Measurements from ENCODE around the gene CA10.

The CA10 gene

DNA sequence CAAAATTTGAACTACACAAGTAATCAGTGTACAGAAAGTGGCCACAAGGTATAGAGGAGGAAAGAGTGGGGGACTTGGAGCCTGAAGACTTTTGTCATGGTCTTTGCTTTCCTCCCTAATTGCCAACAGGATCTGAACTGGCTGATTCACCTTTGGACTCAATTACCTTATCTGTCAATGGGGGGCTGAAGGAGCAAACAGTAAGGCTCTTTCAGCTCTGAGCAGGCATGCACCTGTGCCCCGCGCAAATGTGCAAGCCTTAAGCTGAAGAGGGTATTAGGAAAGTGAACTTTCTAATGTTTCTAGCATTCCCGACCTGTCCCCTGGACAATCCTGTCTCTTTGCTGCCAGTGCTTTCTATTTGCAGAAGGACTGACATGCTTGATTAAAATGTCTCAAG is 302.7 kb downstream of the CA10 start:
- no peak for DNase-seq

DNA sequence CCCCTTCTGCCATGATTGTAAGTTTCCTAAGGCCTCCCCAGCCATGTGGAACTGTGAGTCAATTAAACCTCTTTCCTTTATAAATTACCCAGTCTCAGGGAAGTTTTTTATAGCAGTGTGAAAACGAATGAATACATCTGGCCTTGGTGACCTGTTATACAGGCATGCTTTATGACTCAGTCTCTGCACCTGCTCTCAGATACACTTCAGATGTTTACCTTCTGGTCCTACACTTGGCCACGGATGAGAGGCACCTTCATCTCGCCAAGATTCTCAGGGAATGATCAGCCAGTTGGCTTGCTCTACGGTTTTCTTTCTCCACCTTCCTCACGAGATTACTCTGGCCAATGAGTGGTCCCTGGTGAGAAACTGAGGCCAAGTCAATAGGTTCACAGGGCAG is 304.7 kb downstream of the CA10 start:
- no peak for DNase-seq

DNA sequence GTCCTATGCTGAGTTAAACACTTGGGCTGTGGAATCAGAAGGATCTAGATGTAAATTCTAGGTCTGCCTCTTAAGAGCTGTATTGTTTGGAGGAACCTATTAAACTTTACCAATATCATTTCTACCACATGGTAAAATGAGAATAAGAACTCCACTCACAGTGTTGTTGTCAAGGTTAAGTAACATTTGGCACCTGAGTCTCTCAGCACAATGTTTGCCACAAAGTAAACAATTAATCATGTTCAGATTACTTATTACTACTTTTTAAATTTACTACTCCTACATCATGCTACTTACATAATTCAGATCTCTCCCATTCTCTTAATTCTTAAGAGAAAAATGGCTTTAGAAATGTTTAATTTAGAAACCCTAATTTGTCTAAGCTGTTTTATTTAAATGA is 305.9 kb downstream of the CA10 start:
- DNase-seq: no peak

DNA sequence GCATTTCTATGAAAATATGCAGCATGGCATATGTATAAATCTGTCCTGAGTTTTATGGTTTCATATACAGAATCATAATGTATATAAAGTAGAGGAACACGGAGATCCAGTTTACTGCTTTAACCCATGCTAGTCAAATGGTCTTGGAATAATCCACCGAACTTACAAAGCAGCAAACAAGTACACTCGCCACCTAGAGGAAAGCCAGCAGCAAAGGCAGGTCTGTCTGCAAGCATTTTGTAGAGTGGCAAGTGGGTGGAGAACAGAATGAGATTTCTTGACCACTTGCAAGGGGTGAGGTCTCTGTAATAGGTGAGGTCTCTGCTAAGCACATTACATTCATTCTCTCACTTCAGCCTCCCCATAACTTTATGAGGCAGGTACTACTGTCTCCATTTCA is 308.3 kb downstream of the CA10 start:
- DNase-seq: no peak

DNA sequence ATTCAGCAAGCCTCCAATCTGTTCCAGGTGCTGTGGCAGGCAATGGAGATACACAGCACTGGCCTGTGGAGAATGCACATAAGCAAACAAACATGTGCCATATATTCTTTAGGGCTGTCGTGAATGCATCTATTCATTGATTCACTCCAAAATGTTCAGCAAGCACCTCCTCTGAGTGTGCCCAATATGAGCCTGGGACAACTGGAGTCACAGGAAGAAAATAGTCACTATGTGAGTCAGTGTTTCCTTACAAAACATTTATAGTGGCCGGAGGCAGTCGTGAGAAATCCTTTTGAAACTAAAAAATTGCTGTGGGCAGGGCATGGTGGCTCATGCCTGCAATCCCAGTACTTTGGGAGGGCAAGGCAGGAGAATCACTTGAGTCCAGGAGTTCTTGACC is 310.1 kb downstream of the CA10 start:
- DNase-seq: no peak

GRCh38 chr17:51846566-51846965 is 311.9 kb downstream of the CA10 start:
- DNase-seq: no peak

DNA sequence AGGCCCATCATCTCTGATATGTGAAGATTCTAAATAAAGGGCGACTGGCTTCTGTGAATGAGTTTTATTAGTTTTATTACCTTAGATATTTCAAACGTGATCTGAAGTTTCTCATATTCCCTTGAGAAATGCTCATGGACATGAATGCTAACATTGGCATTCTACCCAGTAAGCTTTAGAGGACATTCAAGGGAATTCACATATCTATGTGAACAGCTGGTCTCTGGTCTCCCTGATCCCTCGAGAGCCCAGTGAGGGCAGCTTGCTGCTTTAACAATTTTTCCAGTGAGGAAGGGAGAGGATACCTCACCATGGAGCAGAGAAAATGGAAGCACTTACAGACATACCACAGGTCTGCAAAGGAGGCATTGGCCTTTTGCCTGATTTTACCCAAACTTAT is 312.7 kb downstream of the CA10 start:
- no peak for DNase-seq

- DNase-seq: no peak
These were observed 315.8 kb downstream of the CA10 start for GRCh38 chr17:51842763-51843162.

DNA sequence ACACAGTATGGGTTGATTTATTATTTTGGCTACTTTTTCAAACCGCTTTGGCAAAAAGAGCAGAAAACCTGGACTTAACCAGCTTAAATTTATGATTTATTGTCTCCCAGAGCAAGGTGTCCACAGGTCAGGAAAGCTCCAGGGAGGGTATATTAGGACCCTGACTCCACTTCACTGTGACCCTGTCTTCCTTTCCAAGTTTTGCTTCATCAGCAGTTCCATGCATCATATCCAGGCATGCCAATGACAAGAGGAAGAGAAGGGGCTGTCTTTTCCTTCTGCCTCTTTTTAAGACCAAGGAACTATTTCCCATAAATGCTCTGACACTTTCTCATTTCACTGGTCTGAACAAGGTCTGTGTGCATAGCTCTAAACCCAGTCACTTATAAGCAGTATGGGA is 316.8 kb downstream of the CA10 start:
- no peak for DNase-seq

DNA sequence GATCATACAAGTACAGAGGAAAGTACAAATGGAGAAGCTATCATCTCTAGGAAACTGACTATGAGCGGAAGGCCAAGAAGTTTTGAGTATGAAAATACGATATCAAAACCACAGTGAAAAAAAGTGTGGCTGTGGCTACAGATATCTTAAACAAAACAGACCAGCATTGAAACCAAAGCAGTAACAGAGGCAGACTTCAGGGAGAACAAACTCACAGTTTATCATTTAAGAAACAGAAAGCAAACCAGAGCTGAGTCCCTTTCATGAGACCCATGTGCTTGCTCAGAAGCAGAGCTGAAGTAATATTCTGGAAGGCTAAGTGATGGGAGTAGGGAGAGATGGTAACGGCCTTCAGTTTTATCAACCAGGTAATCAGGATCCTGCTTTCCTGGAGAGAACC is 317.8 kb downstream of the CA10 start:
- DNase-seq: no peak

DNA sequence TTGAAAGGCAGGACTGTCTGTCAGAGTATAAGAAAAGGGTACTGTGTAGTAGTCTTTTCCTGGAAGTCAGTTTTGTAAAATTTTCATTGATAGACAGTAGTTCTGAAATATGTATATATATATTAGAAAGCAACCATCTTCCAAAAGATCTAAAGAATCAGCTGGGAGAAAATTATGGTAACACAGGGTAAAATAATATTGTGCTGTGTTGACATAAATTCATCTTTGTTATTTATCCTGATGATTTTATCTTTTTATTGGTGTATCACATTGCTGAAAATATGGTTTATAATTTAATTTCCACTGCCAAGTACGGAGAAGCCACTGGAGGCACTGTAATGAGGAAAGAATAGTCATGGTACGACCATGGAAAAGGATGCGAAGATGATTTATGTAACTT is 324.9 kb downstream of the CA10 start:
- no peak for DNase-seq

- no peak for DNase-seq
These were observed 325.5 kb downstream of the CA10 start for GRCh38 chr17:51833045-51833444.

GRCh38 chr17:51830886-51831285 is 327.6 kb downstream of the CA10 start:
- no peak for DNase-seq

GRCh38 chr17:51830451-51830850 is 328.1 kb downstream of the CA10 start:
- no peak for DNase-seq

- no peak for DNase-seq
These were observed 329.6 kb downstream of the CA10 start for GRCh38 chr17:51828901-51829300.

GRCh38 chr17:51827140-51827539 is 331.4 kb downstream of the CA10 start:
- no peak for DNase-seq

- DNase-seq: no peak
These were observed 337.7 kb downstream of the CA10 start for GRCh38 chr17:51820766-51821165.

- DNase-seq: no peak
These were observed 338.3 kb downstream of the CA10 start for GRCh38 chr17:51820252-51820651.

GRCh38 chr17:51819341-51820219 is 338.9 kb downstream of the CA10 start:
- no peak for DNase-seq

DNA sequence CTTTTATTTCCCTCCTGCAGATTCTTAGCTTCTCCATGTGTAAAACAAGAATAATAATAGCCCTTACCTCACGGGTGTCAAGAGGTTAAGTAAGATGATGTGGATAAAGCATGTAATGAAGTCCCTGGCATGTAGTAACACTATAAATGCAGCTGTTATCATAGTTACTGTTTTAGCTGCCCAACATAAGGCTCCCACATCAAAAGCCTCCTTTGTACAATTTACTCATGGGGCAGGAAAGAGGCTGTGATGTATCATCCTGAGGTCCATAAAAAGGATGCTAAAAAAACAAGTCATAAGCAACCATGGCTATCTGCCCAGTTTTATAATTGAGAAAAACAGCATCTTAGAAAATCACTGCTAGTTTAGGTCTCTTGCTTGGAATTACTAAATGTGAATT is 339.7 kb downstream of the CA10 start:
- DNase-seq: no peak

- DNase-seq: no peak
These were observed 340.6 kb downstream of the CA10 start for GRCh38 chr17:51817955-51818354.

GRCh38 chr17:51817117-51817516 is 341.4 kb downstream of the CA10 start:
- no peak for DNase-seq

DNA sequence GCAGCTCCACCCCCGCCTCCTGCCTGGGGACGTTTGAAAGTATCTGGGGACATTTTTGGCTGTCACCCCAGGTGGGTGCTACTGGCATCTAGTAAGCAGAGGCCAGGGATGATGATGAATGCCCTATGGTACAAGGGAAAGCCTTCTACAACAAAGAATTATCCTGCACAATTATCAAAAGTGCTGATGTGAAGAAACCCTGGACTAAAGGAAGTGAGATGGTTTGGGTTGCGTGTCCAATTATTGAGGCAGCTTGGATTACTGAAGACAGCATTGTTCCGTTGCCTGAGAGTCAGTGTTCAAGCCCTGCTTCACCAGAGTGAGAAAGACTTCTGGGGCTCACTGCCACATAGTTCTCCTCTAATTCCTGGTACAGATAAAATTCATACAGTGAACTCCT is 343.4 kb downstream of the CA10 start:
- DNase-seq: no peak

DNA sequence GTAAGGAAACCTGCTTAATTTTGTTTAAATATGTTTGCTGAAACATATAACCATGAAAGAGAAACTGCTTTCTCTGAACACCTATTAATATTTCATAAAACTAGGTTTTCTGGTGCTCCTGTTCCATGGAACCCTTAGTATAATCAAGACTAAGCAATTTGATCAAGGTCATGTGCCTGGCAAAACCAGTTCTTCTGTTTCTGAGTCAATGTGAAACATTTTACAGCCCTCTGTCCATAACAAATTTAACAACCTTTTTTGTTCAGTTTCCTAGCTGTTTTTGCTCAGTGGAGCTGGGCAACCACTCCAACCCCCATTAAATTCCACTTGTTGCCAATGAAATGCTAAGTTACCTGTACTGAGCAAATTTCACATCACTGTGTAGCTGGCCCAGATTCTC is 344.0 kb downstream of the CA10 start:
- DNase-seq: no peak

DNA sequence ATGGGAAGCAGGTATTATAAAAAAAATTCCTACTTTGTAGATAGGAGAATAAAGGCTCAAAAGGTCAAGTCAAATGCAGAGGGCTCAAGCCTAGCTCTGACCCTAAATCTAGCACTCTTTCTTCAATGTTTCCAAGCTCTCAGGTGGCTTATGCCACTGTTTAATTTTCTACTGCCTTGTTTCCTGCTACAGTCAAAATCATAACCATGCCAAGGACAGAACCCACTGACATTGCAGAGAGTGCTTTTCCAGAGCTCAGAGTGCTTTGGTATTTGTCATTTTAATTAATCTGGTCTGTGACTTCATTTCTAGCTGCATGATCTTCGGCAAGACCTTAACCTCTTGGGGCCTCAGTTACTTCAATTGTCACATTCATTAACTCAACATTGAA is 344.7 kb downstream of the CA10 start:
- DNase-seq: no peak
